HG03521 (cell line): ENCODE measurements around the gene DOCK10.
A peak's percentile ranks its signal among the peaks of the same experiment; 100 is the strongest.

ENCODE experiments used
- ATAC-seq: cut with Tn5 transposase; IDR thresholded peaks from one replicate; pipeline ENCODE4 v1.9.1; 2021; ENCODE audit warnings: mild to moderate bottlenecking, moderate library complexity; ENCODE audit not compliant: unreplicated experiment

Gene DOCK10

GRCh38 chr2:224796695-224797305 is 245.5 kb downstream of the DOCK10 start:
- ATAC-seq, result no peak

DNA sequence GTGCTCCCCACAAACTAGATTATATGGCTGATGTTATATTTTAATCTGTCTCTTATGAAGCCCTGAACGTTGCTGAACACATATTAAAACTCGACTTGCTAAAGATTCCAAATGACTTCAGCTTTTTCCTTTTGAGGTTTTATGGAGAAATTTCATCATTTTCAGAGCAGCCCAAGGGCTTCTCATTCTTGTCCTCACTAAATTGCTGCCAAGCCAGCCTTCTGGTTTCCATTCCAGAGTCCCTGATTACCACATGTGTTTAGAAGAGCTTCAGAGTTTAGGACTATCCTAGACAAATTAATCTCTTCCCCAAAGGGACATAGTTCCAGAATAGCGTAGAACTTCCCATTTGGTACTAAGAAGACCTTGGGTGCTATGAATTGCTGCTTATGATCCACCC is 248.3 kb downstream of the DOCK10 start:
- ATAC-seq, result no peak

DNA sequence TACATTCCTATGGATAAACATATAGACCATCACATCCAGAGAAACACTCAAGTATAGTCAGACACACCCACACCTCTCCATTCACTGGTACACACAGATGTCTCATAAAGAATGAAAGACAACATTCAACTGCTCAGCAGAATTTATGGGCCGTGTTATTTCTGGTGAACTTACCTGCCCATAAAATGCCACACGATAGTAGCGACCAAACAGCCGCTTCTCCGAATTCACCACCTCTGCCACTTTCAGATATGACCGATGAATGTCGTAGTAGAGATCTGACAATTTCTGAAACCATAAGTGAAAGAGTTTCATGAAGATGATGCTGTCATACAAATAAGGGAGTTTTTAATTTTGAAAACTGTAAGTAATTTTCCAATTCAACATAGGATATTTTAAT is 255.4 kb downstream of the DOCK10 start:
- ATAC-seq, result no peak

GRCh38 chr2:224781400-224781799 is 260.9 kb downstream of the DOCK10 start:
- ATAC-seq, result no peak

GRCh38 chr2:224780823-224781222 is 261.4 kb downstream of the DOCK10 start:
- no peak for ATAC-seq

- no peak for ATAC-seq
These were observed 262.2 kb downstream of the DOCK10 start for GRCh38 chr2:224780106-224780505.

DNA sequence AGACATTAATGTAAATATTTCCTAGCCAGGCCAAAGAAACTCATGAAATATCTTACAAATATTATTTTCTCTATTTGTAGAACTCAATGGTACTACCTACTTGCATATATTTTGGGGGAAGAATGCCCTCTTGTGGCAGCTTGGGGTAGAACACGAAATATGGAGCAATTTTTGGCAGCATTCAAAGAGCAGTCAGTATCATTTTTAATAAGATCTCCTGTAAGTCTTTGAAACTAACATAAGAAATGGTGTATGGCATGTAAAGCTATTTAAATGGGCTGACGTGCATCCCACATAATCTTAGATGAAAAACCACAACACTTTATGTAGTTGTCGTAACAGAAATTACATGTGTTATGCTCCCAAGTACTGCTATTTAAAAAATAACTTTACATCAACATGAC is 263.8 kb downstream of the DOCK10 start:
- ATAC-seq, result no peak

- ATAC-seq, result no peak
These were observed 264.7 kb downstream of the DOCK10 start for GRCh38 chr2:224777559-224777930.

- no peak for ATAC-seq
These were observed 265.3 kb downstream of the DOCK10 start for GRCh38 chr2:224776795-224777558.

DNA sequence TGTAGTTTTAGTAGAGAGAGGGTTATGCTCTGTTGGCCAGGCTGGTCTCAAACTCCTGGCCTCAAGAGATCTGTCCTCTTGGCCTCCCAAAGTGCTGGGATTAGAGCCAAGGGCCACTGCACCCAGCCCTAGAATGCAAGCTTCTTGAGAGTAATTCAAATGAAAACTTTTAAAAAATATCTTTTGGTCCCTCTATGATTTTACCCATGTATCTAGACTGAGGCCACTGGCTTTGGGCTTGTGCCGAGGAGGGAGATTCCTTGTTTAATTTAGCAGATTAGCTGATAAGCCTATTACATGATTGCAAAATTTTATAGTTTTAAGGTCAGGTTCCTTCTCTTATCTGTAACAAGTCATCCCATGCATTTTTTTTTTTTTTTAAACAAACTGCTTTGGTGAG is 266.6 kb downstream of the DOCK10 start:
- ATAC-seq, result no peak

DNA sequence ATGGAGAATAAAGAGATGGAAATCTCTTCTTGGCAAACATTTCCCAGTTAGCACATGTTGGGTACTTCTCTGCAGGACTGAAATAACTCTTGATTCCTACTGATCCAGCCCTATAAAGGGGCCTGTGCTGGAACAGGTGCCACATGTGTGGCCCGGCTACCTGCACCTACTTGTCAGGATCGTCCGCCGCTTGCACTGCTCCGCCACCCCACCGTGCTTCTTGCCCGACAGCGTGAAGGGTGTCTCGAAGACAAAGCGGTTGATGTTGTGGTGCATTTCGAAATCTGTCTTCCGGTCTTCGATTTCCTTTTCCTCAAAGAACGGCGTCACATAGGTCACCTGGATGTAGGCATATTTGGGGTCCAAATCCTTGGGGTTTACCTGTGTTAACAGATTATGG is 267.5 kb downstream of the DOCK10 start:
- ATAC-seq, result no peak

DNA sequence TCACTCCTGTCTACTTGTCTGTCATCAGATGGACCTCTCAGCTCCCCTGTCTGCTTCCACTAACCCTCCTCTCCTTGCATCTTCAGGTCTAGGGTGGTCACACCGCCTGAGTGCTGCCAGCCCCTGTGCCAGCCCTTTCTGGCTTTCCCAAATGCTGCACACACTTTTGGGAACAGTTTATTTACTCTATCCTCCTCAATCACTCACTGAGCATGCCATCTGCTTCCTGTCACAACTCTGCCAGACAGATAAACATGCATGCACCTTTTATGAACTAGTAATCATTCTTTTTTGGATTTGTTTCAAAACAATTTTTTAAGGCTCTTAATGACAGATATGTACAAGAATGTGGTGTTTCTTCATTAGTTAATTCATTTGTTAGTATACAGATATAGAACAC is 269.8 kb downstream of the DOCK10 start:
- no peak for ATAC-seq

DNA sequence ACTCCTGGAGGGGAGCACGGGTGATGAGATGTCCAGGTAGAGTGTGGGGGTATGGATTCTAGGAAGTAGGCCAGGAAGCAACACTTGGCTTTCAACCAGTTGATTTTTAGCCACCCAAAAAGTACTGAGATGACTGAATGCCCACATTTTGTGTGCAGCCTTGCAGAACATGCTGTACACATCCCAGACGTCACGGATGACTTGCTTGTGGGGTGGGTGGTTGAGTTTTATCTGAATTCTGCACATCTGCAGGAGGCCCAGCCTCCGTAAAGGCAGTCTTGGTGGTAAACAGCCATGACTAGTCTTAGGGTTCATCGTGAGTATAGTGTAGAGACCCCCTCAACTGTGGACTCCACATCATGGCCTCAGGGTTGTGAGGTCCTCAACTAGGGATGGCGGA is 272.8 kb downstream of the DOCK10 start:
- no peak for ATAC-seq

GRCh38 chr2:224764565-224765236 is 277.6 kb downstream of the DOCK10 start:
- peak; percentile 51 for ATAC-seq

- ATAC-seq, result no peak
These were observed 284.2 kb downstream of the DOCK10 start for GRCh38 chr2:224757934-224758548.

DNA sequence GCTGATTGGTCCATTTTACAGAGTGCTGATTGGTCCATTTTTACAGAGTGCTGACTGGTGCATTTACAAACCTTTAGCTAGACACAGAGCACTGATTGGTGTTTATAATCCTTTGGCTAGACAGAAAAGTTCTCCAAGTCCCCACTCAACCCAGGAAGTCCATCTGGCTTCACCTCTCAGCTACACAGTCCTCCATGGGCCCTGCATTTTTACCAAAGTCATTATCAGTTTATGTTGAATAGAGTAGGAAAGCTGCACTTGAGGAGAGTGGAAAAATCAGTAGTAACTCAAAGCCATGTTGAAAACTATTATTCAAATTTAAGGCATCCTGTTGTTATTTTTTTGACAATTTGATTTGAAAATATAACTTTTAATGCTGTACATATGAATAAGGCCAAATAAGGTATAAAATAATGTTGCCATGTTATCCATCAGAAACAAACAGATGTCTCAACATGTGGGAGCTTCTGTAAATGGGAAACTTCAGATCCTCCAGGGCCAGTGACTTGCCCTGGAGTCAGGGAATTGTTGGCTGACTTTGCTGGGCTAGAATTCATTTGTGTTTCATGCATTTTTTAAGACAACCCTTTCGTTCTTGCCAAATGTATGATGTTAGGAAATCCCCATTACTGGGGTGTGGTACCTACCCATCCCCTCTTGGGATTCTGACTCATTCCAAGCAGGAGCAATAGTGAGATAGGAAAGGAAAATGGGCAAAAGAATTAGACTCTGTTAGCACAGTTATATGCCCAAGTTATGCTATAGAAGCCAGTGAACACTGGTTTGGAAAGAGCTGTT is 288.3 kb downstream of the DOCK10 start:
- ATAC-seq, result no peak

DNA sequence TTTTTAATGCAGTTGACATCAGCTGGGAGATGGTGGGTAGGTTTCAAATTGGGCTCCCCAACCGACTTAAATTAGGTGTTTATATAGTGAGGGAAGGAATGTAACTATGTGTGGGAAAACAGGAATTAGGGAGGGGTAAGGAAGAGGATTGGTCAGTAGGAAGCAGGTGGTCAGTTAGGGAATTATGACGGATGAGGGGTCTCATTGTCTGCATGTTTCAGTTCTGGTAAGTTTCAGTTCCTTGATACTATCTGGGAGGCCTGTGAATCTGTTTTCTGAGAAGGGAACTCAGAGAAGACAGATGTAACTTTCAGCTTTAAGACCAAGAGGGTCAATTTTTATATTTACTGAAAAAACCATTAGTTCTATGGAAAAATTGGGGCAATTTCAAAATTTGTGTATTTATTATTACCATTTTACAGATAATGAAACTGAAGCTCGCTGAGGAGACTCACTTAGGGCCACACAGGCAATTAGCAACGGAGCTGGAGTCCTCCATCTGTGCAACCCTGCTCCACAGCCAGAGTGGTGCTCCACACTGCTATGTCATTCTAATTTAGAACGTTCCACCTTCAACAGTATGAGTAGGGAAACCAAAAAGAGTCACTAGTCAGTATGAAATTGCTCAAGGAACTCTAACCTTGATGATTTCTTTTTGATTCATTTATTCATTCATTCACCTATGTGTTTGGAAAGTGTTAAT is 290.1 kb downstream of the DOCK10 start:
- ATAC-seq, result no peak

- ATAC-seq, result no peak
These were observed 293.1 kb downstream of the DOCK10 start for GRCh38 chr2:224749136-224749535.

DNA sequence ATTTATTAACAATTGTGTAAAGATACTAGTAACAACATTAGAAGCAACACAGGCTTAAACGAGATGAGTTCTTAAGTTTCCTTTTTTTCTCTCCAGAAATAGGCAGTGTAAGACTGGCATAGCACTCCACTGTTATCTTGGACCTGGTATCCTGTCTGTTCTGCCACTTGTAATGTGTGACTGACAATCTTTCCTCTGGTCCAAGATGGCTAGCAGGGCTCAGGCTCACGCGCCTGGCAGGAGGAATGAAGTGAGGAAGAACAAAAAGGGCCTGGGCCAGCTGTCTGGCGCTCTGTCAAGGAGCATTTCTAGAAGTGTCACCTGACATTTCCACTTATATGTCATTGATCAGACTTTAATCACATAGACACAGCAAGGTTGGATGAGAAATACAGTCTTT is 294.5 kb downstream of the DOCK10 start:
- ATAC-seq, result no peak

DNA sequence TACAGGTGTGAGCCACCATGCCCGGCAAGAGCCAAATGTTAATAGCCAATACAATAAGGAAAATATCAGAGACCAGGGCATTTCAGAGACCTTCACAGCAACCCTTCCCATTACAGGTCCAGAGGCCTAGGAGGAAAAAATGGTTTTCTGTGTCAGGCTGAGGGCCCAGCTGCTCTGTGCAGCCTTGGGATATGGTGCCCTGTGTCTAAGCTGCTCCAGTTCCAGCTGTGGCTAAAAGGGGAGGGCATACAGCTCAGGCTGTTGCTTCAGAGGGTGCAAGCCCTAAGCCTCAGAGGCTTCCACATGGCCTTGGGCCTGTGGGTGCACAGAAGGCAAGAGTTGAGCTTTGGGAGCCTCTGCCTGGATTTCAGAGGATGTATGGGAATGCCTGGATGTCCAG is 306.0 kb downstream of the DOCK10 start:
- no peak for ATAC-seq
